ENCODE measurements around the gene PLA2G2C. TPM values are rescaled to one million over a fixed set of nuclear protein-coding genes. Genes with fewer than 3 reads are reported as not detected.

Gene PLA2G2C
- total and polyA plus RNA-seq, 4 donors = not detected

- Histone ChIP-seq H3K4me3 (ENCODE audit: low read depth in 1 of 3, low read length in 3 of 3) (no peak overlapping the region), H3K9ac (ENCODE audit: low read depth in 1 of 2, low read length in 2 of 2) (no peak overlapping the region), H3K9me3 (ENCODE audit: control insufficient read depth in 4 of 4, low read length in 3 of 4) (no peaks in the 10 kb centered on the region), H3K4me1 (ENCODE audit: control insufficient read depth in 4 of 4, insufficient read depth in 4 of 4, low read length in 3 of 4) (peaks cover 2 to 25% (median 19%) of the 10 kb centered on the region in 4 donors), H3K27me3 (ENCODE audit: control insufficient read depth in 4 of 4, insufficient read depth in 4 of 4, low read length in 3 of 4) (no peaks in the 10 kb centered on the region), H3K36me3 (ENCODE audit: control insufficient read depth in 4 of 4, insufficient read depth in 3 of 4, low read depth in 1 of 4, low read length in 3 of 4) (no peaks in the 10 kb centered on the region), H3K27ac (ENCODE audit: low read depth in 1 of 2, low read length in 2 of 2) (no peak overlapping the region)
- 91% methylated on average over 6 of the region's 6 CpGs for WGBS
- DNase-seq (ENCODE audit: low spot score) = no peak
- TF ChIP-seq RXRA (IDR thresholded peaks at IDR 0.05) = no peak
- TF ChIP-seq, protein P1, sequence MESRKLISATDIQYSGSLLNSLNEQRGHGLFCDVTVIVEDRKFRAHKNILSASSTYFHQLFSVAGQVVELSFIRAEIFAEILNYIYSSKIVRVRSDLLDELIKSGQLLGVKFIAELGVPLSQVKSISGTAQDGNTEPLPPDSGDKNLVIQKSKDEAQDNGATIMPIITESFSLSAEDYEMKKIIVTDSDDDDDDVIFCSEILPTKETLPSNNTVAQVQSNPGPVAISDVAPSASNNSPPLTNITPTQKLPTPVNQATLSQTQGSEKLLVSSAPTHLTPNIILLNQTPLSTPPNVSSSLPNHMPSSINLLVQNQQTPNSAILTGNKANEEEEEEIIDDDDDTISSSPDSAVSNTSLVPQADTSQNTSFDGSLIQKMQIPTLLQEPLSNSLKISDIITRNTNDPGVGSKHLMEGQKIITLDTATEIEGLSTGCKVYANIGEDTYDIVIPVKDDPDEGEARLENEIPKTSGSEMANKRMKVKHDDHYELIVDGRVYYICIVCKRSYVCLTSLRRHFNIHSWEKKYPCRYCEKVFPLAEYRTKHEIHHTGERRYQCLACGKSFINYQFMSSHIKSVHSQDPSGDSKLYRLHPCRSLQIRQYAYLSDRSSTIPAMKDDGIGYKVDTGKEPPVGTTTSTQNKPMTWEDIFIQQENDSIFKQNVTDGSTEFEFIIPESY (IDR thresholded peaks at IDR 0.05) = no peak
- no peak for TF ChIP-seq FOXA2 (IDR thresholded peaks at IDR 0.05)
- TF ChIP-seq YY1 (IDR thresholded peaks at IDR 0.05) = no peak
- no peak for TF ChIP-seq SP1 (IDR thresholded peaks at IDR 0.05)
- no peak for TF ChIP-seq HNF4A (conservative IDR thresholded peaks at IDR 0.05)
- TF ChIP-seq, protein P2, sequence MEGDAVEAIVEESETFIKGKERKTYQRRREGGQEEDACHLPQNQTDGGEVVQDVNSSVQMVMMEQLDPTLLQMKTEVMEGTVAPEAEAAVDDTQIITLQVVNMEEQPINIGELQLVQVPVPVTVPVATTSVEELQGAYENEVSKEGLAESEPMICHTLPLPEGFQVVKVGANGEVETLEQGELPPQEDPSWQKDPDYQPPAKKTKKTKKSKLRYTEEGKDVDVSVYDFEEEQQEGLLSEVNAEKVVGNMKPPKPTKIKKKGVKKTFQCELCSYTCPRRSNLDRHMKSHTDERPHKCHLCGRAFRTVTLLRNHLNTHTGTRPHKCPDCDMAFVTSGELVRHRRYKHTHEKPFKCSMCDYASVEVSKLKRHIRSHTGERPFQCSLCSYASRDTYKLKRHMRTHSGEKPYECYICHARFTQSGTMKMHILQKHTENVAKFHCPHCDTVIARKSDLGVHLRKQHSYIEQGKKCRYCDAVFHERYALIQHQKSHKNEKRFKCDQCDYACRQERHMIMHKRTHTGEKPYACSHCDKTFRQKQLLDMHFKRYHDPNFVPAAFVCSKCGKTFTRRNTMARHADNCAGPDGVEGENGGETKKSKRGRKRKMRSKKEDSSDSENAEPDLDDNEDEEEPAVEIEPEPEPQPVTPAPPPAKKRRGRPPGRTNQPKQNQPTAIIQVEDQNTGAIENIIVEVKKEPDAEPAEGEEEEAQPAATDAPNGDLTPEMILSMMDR (IDR thresholded peaks at IDR 0.05; ENCODE audit: low read depth, low read length, missing input control) = no peak
- TF ChIP-seq HNF4G (IDR thresholded peaks at IDR 0.05) = no peak
- no peak for TF ChIP-seq NR2F2 (IDR thresholded peaks at IDR 0.05)
- TF ChIP-seq EGR1 (IDR thresholded peaks at IDR 0.05; ENCODE audit: low read depth in 2 of 2) = no peak
- no peak for TF ChIP-seq REST (IDR thresholded peaks at IDR 0.05)
- no peak for TF ChIP-seq GABPA (IDR thresholded peaks at IDR 0.05 in 1 of 2, conservative IDR thresholded peaks at IDR 0.05 in 1 of 2)
- no peak for TF ChIP-seq RAD21 (IDR thresholded peaks at IDR 0.05)
- TF ChIP-seq ATF3 (IDR thresholded peaks at IDR 0.05) = no peak
- no peak for TF ChIP-seq MAX (IDR thresholded peaks at IDR 0.05)
Measured at GRCh38 chr1:20180129-20180843, 6.0 kb downstream of the PLA2G2C start.
